Fibroblast of lung (primary cell): ENCODE data around the gene DIS3L.

Experiments used
- EZH2 ChIP-seq: IDR thresholded peaks from 2 replicates; pipeline ENCODE4 v1.5.1; 2012; ENCODE audit warnings: low read length, control low read depth, mild to moderate bottlenecking; ENCODE audit errors: missing control alignments
- TF ChIP-seq, protein P1 (sequence below), 2 donors: IDR thresholded peaks in 1 of 2; conservative IDR thresholded peaks in 1 of 2; 1 replicate in 1 of 2; 2 replicates in 1 of 2; pipeline ENCODE4 v1.5.1; 2011 to 2012; ENCODE audit warnings: low read length in 2 of 2, control low read depth in 1 of 2, inconsistent platforms in 1 of 2, low read depth in 1 of 2, mild to moderate bottlenecking in 1 of 2

DNA sequence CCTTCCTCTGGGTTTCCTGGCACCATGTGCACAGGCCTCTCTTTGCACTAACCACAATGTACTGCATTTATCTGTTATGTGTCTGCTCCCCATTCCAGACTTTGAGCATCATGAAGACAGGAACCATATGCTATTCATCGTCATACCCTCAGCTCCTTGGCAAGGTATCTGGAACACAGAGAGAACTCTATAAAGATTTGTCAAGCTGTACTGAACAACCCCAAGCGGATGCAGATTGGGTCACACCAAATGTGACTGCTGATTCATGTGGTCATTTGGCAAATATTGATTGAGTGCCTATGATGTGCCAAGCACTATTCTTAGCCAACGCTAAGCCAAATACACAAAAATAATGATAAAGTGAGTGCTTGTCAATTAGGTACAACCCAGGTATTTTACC lies 32.3 kb upstream of the DIS3L start:
- TF ChIP-seq, protein P1, sequence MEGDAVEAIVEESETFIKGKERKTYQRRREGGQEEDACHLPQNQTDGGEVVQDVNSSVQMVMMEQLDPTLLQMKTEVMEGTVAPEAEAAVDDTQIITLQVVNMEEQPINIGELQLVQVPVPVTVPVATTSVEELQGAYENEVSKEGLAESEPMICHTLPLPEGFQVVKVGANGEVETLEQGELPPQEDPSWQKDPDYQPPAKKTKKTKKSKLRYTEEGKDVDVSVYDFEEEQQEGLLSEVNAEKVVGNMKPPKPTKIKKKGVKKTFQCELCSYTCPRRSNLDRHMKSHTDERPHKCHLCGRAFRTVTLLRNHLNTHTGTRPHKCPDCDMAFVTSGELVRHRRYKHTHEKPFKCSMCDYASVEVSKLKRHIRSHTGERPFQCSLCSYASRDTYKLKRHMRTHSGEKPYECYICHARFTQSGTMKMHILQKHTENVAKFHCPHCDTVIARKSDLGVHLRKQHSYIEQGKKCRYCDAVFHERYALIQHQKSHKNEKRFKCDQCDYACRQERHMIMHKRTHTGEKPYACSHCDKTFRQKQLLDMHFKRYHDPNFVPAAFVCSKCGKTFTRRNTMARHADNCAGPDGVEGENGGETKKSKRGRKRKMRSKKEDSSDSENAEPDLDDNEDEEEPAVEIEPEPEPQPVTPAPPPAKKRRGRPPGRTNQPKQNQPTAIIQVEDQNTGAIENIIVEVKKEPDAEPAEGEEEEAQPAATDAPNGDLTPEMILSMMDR (conservative IDR thresholded peaks at IDR 0.05 in 1 of 2, IDR thresholded peaks at IDR 0.05 in 1 of 2; ENCODE audit: low read depth in 1 of 2, low read length in 2 of 2) = no peak
- TF ChIP-seq EZH2 = no peak
